SKM-1 (cell line): ENCODE measurements around the gene HYAL4.
"Not testable (repeated sequence)": the region's sequence is repeated elsewhere in the genome, so short reads cannot be mapped to it uniquely, and the experiment has no call there.

Experiments used
- DNase-seq: peaks from one replicate; lab custom pipeline; 2025; ENCODE audit not compliant: unreplicated experiment; lab: John Stamatoyannopoulos, UW

Gene HYAL4

DNA sequence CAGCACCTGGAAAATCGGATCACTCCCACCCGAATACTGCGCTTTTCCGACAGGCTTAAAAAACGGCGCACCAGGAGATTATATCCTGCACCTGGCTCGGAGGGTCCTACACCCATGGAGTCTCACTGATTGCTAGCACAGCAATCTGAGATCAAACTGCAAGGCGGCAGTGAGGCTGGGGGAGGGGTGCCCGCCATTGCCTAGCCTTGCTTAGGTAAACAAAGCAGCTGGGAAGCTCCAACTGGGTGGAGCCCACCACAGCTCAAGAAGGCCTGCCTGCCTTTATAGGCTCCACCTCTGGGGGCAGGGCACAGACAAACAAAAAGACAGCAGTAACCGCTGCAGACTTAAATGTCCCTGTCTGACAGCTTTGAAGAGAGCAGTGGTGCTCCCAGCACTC lies 49.8 kb downstream of the HYAL4 start:
- not testable (repeated sequence) for DNase-seq

DNA sequence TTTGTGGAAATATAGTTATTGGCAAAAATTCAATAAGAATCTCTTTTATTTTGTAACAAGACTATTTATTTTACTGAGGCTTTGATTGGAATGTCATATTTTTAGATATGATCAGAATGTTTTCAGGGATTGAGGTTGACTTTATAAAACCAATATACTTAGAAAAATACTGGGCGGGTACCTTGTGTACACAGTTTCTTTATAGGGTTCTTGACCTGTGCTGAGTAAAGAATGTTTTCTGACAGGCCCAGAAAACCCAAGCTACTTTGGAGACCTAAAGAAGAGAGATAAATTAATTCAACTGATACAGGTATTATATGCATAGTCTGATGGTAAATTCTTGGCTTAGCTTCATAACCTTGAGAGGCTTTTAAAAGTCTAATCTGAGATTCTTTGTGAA lies 56.1 kb downstream of the HYAL4 start:
- no peak for DNase-seq

DNA sequence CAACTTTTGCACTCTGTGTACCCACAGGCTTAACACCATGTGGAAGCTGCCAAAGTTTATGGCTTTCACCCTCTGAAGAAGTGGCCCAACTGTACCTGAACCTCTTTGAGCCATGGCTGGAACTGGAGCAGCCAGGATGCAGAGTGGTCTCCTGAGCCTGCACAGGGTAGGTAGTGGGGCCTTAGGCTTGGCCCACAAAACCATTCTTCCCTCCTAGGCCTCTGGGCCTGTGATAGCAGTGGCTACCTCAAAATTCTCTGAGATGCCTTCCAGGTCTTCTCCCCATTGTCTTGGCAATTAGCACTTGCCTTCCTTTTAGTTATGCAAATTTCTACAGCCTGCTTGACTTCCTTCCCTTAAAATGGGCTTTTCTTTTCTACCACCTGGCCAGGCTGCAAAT lies 60.7 kb downstream of the HYAL4 start:
- DNase-seq: no peak

DNA sequence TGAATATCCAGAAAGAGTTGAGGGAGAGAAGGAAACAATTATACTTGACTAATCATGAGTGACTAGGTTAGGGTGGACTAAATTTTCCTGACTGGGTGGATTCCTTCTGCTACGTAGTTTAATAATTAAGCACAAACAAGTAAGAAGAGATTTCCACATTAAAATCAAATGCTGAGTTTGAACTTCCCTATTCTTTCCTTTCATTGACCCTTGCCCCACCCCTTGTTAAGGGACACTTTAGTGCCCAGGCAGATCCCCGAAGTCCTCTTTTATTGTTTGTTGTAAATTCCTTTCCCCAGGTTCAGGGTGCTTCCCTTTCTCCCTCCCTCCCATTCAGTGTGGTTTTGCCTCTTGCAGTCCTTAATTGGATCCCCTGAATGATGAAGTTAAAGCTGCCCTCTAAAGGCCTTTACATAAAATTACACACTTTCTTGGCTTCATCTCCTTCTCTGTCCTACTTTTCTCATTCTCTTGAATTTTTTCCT lies 71.3 kb downstream of the HYAL4 start:
- peak; percentile 12 for DNase-seq

DNA sequence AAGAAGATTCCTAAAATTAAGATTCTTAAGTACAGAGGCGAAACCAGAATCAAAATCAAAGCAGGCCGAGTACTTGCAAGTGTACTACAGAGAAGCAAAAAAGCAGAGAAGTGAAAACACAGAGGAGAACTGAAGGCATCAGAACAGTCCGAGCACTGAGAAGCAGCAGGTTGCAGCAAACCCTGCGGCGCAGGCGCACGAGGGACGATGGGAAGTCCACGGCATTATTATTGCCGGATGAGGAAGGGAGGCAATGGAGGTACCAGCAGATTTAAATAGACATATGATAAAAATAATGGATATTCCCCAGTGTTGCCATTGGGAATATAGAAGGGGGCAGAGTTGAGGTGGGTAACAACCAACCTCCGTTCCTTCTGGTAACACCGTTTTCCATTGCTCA lies 72.9 kb downstream of the HYAL4 start:
- DNase-seq: no peak

DNA sequence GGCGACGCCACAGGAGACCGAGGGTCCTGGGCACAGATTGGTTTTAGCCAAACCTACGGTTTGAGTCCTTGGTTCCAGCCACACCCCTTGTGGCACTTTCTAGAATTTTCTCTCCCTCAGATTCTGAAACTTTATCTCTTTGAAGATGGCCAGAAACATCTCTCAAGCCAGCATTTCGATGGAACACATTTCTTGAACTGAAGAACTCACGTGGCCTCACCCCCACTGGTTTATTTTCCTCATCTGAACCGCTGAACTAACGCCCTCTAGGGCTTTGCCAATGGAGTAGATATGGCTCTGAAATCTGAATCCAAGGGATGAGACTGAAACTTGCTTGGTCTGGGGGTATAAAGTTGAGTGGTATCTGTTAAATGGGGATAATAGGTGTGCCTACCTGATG lies 73.3 kb downstream of the HYAL4 start:
- no peak for DNase-seq

DNA sequence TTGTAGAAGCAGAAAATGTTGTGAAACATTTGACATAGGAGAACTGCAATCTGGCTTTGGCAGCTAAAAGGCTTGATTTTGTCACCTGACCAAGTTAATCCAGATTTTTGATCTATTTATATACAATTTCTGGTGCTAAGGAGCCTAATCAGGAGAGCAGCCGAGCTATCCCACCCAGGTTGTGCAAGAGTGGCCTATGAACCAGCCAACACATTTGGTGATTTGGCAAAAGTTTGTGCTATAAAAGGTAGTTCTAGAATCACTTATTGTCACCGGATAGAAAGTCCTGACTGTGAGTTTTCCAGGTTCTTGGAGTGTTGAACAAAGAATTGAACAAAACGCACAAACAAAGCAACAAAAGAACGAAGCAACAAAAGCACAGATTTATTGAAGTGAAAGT lies 78.6 kb downstream of the HYAL4 start:
- DNase-seq: no peak

DNA sequence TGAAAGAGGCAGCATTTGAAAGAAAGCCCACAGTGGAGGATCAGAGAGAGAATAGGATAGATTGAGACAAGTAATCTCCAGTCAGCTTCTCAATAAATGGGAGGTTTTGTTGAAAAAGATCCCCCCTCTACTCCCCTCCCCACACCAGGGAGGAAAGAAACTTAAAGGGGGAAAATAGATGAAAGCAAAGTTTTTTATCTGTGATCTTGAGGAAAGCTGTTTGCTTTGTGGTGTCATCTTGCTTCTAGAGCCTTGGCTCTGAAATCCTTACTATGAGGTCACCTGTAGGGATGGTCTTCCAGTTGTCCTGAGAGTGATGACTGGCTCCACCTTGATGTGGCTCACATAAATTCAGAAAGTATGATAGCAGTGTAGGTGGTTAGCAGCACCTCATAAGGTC lies 80.0 kb downstream of the HYAL4 start, which contains the start of gene SPAM1:
Gene SPAM1, plus strand, starts transcription at position 301 of the 400 bp plus-strand sequence. CDS start 28,330 bp downstream, outside the sequence.
- DNase-seq: no peak
